ENCODE data around the gene PLPP2. TPM values are rescaled to one million over a fixed set of nuclear protein-coding genes. Genes with fewer than 3 reads are reported as not detected.

The PLPP2 gene
- total RNA-seq, 2 donors from 2014 or later, result 0.82 to 3.3 TPM

DNA sequence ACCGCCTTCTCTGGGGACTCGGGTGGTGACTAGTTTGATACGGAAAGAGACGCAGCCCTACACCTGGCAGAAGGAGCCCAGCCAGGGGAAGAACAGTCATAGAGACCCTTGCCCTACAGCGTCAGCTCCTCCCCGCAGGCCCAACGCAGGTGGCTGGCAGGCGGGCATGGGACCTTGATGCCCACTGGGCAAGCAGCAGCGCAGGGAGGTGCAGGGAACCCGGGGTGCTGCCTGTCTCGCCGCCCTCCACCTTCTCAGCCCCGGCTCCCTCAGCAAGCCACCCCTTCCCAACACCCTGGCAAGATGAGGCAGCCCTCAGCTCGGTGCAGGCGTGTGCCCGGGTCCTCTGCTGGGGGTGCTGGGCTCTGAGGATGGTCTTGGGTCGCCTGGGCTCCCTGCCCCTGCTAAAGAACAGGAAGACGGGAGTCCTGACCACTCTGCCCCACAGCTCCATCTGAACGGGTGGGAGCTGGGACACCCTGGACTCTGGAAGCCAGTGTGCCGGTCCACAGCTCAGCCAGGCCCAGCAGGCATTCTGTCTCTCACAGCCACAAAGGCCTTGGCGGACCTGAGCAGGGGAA lies 44.4 kb upstream of the PLPP2 start:
- H3K27me3 ChIP-seq, result no peaks in the 10 kb centered on the region

DNA sequence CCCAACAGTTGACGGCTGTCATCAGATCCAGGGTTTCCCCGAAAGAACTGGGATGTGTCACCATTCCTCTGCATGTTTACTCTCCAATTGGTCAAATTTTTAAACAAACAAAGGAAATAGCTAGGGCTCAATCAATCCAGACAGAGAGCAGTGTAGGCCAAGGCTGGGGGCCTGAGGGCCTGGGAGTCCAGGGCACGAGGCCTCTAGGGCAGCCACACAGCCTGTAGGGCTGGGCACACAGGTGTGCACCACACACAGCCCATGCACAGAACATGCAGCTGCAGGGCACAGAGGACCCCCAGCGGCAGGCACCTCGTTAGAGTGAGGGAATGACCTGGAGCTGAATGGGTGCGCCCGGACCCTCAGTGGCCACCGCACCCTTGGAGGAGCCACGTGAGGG lies 43.9 kb upstream of the PLPP2 start:
- H3K9me3 ChIP-seq, result no peaks in the 10 kb centered on the region
- H3K36me3 ChIP-seq, result peaks cover 22% of the 10 kb centered on the region
- H3K27ac ChIP-seq, result no peak overlapping the region
- H3K4me3 ChIP-seq, result no peak overlapping the region
- H3K27me3 ChIP-seq, result no peaks in the 10 kb centered on the region
- TF ChIP-seq, protein P1, sequence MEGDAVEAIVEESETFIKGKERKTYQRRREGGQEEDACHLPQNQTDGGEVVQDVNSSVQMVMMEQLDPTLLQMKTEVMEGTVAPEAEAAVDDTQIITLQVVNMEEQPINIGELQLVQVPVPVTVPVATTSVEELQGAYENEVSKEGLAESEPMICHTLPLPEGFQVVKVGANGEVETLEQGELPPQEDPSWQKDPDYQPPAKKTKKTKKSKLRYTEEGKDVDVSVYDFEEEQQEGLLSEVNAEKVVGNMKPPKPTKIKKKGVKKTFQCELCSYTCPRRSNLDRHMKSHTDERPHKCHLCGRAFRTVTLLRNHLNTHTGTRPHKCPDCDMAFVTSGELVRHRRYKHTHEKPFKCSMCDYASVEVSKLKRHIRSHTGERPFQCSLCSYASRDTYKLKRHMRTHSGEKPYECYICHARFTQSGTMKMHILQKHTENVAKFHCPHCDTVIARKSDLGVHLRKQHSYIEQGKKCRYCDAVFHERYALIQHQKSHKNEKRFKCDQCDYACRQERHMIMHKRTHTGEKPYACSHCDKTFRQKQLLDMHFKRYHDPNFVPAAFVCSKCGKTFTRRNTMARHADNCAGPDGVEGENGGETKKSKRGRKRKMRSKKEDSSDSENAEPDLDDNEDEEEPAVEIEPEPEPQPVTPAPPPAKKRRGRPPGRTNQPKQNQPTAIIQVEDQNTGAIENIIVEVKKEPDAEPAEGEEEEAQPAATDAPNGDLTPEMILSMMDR (IDR thresholded peaks at IDR 0.05), result no peak
- DNase-seq (ENCODE audit: low spot score), result no peak
- peaks cover 0 to 6% of the 10 kb centered on the region in 2 donors for H3K4me1 ChIP-seq

More for the DNA sequence above, 44.4 kb upstream of the PLPP2 start:
- Histone ChIP-seq H3K36me3 (peaks cover 18% of the 10 kb centered on the region), H3K9me3 (no peaks in the 10 kb centered on the region), H3K4me3 (no peak overlapping the region), H3K4me1 (peaks cover 0 to 11% of the 10 kb centered on the region in 2 donors), H3K27ac (no peak overlapping the region)
- DNase-seq (ENCODE audit: low spot score), result no peak
- TF ChIP-seq, protein P1 (IDR thresholded peaks at IDR 0.05), result no peak

DNA sequence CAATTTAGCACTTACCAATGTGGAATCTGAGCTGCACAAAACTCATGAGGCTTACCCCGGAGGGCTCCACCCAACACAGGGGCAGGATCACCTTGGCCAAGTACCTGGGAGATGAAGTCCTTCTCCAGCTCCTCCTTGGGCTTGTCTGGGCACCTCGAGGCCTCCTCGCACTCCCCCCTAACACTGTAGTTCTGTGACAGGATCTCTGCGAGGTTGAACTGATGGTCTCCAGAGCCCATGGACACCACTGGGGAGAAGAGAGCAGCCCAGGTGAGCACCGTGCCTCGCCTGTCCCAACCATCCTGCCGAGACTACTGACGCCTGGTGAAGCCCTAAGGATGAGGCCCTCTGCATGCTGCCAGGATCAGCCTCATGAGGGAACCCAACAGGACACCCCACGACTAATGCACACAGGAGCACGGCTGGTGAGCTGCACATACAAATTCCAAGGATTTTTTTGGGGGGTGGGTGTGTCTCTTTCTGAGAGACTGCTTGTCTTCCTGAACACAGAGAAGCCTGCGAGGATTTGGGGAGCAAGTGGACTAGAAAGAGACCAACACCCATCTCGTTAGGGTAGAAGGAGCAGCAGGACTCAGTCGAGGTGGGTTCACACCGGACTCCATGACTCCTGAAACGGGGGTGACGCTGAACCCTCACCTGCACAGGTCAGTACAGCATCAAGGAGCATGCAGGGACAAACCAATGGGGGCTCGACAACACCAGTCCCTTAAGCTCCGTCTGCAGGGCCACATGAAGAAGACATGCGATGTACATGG lies 43.3 kb upstream of the PLPP2 start:
- peaks cover 0 to 4% of the 10 kb centered on the region in 2 donors for H3K4me1 ChIP-seq
- H3K4me3 ChIP-seq, result no peak overlapping the region
- no peak overlapping the region for H3K27ac ChIP-seq
- no peak for DNase-seq (ENCODE audit: low spot score)
- H3K9me3 ChIP-seq, result no peaks in the 10 kb centered on the region
- H3K27me3 ChIP-seq, result no peaks in the 10 kb centered on the region
- TF ChIP-seq, protein P1 (IDR thresholded peaks at IDR 0.05), result no peak
- peaks cover 28% of the 10 kb centered on the region for H3K36me3 ChIP-seq

DNA sequence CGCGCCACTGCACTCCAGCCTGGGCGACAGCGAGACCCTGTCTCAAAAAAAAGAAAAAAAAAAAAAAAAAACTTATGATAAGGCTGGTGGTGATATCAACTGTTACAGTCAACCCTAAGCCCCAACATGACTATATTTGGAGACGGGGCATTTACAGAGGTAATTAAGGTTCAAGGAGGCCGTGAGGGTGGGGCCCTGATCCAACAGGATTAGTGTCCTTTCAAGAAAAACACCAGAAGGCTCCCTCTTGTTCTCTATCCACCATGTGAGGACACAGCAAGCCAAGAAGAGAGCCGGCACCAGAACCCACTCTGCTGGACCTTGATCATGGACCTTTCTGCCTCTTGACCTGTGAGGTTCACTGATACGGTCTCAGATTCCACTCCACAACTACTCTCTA lies 39.3 kb upstream of the PLPP2 start:
- no peak for DNase-seq (ENCODE audit: low spot score)
- TF ChIP-seq, protein P1 (IDR thresholded peaks at IDR 0.05), result no peak
- H3K36me3 ChIP-seq, result peaks cover 67% of the 10 kb centered on the region

DNA sequence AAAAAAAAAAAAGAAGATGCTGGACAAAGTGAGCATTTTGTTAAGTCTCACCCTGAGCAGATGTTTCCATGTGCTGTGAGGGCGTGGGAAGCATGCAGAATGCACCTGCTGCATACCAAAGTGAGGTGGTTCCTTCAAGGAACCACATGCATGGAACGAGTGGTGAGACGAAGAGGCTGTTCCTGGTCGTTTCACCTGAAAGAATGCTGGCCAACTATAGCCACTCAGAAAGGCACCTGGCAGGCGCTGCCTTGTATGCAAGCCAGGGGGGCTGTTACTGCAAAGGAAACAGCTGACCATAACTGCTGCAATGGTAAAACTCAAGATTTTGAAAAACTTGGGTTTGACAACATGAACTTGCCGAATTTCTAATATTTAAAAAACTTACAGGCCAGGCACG lies 38.7 kb upstream of the PLPP2 start:
- H3K27me3 ChIP-seq, result no peaks in the 10 kb centered on the region
- no peaks in the 10 kb centered on the region for H3K9me3 ChIP-seq
- H3K4me3 ChIP-seq, result no peak overlapping the region
- H3K27ac ChIP-seq, result no peak overlapping the region
- DNase-seq (ENCODE audit: low spot score), result no peak
- peaks cover 70% of the 10 kb centered on the region for H3K36me3 ChIP-seq
- H3K4me1 ChIP-seq, result no peaks in the 10 kb centered on the region
- TF ChIP-seq, protein P1 (IDR thresholded peaks at IDR 0.05), result no peak

More for the DNA sequence above, 39.3 kb upstream of the PLPP2 start:
- Histone ChIP-seq H3K4me1 (no peaks in the 10 kb centered on the region), H3K4me3 (no peak overlapping the region), H3K27me3 (no peaks in the 10 kb centered on the region), H3K27ac (no peak overlapping the region), H3K9me3 (no peaks in the 10 kb centered on the region)
